H1 (cell line): ENCODE results near the gene PSIP1.

Experiments
- ATF2 ChIP-seq: IDR thresholded peaks from 2 replicates; pipeline ENCODE4 v1.6.1; 2012; ENCODE audit warnings: low read length, inconsistent platforms
- CREB1 ChIP-seq: IDR thresholded peaks from 2 replicates; pipeline ENCODE4 v1.6.1; 2012; ENCODE audit warnings: inconsistent platforms
- CTCF ChIP-seq, 3 experiments: IDR thresholded peaks; 1 replicate in 2 of 3; 2 replicates in 1 of 3; pipeline versions ENCODE4 v1.5.1 to v1.6.1; 2011; ENCODE audit warnings: low read length in 3 of 3, mild to moderate bottlenecking in 3 of 3, inconsistent platforms in 2 of 3, low read depth in 1 of 3, moderate library complexity in 1 of 3; ENCODE audit not compliant: insufficient read depth in 1 of 3; ENCODE audit errors: control extremely low read depth in 1 of 3
- EGR1 ChIP-seq: IDR thresholded peaks from 2 replicates; pipeline ENCODE4 v1.6.1; 2011; ENCODE audit warnings: low read depth, low read length, borderline replicate concordance
- EP300 ChIP-seq, 2 experiments: IDR thresholded peaks; 1 replicate in 1 of 2; 2 replicates in 1 of 2; pipeline ENCODE4 v1.6.1; 2011 to 2012; ENCODE audit warnings: low read depth in 2 of 2, low read length in 2 of 2, mild to moderate bottlenecking in 2 of 2, borderline replicate concordance in 1 of 2, inconsistent platforms in 1 of 2, moderate library complexity in 1 of 2
- EZH2 ChIP-seq: fragments of 200-600 bp; sonication (generic); IDR thresholded peaks from 2 replicates; pipeline ENCODE4 v1.7.1; 2012; ENCODE audit warnings: low read depth, mild to moderate bottlenecking, moderate library complexity, low read length, inconsistent platforms; ENCODE audit not compliant: severe bottlenecking
- NRF1 ChIP-seq: IDR thresholded peaks from 2 replicates; pipeline ENCODE4 v1.6.1; 2011; ENCODE audit warnings: mild to moderate bottlenecking, low read depth, low read length, improper control_type of control experiment
- POLR2A ChIP-seq, 2 experiments: IDR thresholded peaks; 1 replicate in 1 of 2; 2 replicates in 1 of 2; pipeline ENCODE4 v1.6.1; 2011; ENCODE audit warnings: low read depth in 2 of 2, low read length in 2 of 2, mild to moderate bottlenecking in 2 of 2; ENCODE audit errors: control extremely low read depth in 1 of 2
- RFX5 ChIP-seq: IDR thresholded peaks from 2 replicates; pipeline ENCODE4 v1.6.1; 2011; ENCODE audit warnings: low read depth, low read length, improper control_type of control experiment, borderline replicate concordance
- RNF2 ChIP-seq: fragments of 200-900, 300-1000 bp; sonication (generic); IDR thresholded peaks from 2 replicates; pipeline ENCODE4 v1.7.1; 2016; ENCODE audit warnings: borderline replicate concordance, low read depth, mild to moderate bottlenecking, antibody characterized with exemption, low read length; ENCODE audit not compliant: poor library complexity, severe bottlenecking; ENCODE audit errors: missing control alignments
- TCF12 ChIP-seq: IDR thresholded peaks from 2 replicates; pipeline ENCODE4 v1.6.1; 2011; ENCODE audit warnings: low read depth, mild to moderate bottlenecking, low read length
- TEAD4 ChIP-seq: IDR thresholded peaks from 2 replicates; pipeline ENCODE4 v1.6.1; 2012; ENCODE audit warnings: low read depth, low read length, inconsistent platforms, mixed read lengths
- ZNF274 ChIP-seq: IDR thresholded peaks from 2 replicates; pipeline ENCODE4 v1.7.0; 2012; ENCODE audit warnings: low read length, borderline replicate concordance; ENCODE audit errors: extremely low read depth

GRCh38 chr9:15468145-15468544 lies 42.6 kb downstream of the PSIP1 start:
- TF ChIP-seq ATF2 = no peak
- TF ChIP-seq CREB1 = no peak
- no peak for TF ChIP-seq CTCF (IDR thresholded peaks at IDR 0.05; ENCODE audit: control extremely low read depth in 1 of 3, insufficient read depth in 1 of 3, low read depth in 1 of 3, low read length in 3 of 3)
- no peak for TF ChIP-seq TEAD4
- TF ChIP-seq EZH2 = no peak
- TF ChIP-seq ZNF274 = no peak
- TF ChIP-seq EGR1 = no peak
- TF ChIP-seq POLR2A (IDR thresholded peaks at IDR 0.05; ENCODE audit: control extremely low read depth in 1 of 2, low read depth in 2 of 2, low read length in 2 of 2) = peak in 1 of 2 experiments; percentile 58; a peak in 1 of 3 replicates
- no peak for TF ChIP-seq NRF1
- TF ChIP-seq RFX5 = no peak
- no peak for TF ChIP-seq EP300 (IDR thresholded peaks at IDR 0.05; ENCODE audit: borderline replicate concordance in 1 of 2, low read depth in 2 of 2, low read length in 2 of 2)
- no peak for TF ChIP-seq RNF2
- no peak for TF ChIP-seq TCF12
